GDM1 (cell line): ENCODE measurements around the gene APIP.

ENCODE experiments used
- DNase-seq: peaks from one replicate; lab custom pipeline; 2025; lab: John Stamatoyannopoulos, UW

Gene APIP

GRCh38 chr11:34840736-34841386 is 75.3 kb downstream of the APIP start:
- DNase-seq, result peak; percentile 69

DNA sequence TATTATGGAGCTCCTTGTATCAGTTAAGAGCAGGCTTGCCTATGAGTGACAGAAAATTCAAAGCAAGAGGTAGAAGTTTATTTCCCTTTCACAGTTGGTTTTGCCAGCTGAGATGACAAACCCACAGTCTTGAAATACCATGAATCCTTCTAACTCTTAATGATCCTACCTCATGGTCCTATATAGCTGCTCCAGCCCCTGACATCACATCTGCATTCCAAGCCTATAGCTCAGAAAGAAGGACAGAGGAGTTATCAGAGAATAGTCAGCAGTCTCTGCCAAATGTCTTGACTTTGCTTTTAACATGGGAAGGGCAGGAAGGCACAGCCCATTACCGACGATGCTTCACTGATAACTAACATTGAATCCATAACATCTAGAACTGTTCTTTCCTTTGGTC is 76.2 kb downstream of the APIP start:
- no peak for DNase-seq

DNA sequence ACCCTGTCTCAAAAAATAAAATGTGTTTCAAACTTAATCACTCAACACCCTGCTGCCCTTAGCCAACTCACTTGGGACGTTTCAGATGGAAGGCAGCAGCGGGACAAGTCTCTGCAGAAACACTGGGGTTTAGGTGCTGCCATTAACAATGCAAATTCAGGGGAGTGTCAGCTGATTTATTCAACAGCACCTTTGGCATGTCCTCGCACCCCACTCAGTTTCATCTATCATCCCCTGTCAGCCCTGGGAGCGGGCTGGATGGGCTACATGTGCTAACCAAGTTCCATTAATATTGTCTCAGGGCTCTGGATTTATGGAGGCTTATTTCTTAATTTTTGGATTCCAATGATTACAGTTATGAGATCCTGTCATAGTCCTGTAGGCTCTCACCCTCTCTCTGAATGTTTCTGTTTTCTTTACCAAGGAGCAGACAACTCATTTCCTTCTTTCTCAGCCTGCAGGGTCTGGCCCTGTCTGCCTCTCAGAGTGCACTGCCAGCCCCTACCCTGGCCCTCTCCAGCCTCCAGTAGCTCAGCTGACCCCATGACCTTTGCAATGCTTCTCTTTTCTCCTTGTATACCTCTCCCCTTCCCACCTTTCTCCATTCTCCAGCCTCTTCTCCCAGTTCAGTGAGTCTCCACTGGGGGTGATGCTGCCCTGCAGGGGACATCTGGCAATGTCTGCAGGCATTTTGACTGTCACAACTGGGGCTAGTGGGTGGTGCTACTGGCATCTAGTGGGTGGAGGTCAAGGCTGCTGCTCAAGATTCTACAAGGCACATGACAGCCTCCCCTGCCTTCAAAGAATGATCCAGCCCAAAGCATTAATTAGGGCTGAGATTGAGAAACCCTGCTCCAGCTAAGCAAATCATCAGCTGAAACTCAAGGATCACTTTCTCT is 79.0 kb downstream of the APIP start:
- no peak for DNase-seq

GRCh38 chr11:34833602-34834001 is 82.6 kb downstream of the APIP start:
- no peak for DNase-seq
